ENCODE results near the gene MAPKAPK2.
"Not testable (repeated sequence)": the region's sequence is repeated elsewhere in the genome, so short reads cannot be mapped to it uniquely, and the experiment has no call there.

The MAPKAPK2 gene

DNA sequence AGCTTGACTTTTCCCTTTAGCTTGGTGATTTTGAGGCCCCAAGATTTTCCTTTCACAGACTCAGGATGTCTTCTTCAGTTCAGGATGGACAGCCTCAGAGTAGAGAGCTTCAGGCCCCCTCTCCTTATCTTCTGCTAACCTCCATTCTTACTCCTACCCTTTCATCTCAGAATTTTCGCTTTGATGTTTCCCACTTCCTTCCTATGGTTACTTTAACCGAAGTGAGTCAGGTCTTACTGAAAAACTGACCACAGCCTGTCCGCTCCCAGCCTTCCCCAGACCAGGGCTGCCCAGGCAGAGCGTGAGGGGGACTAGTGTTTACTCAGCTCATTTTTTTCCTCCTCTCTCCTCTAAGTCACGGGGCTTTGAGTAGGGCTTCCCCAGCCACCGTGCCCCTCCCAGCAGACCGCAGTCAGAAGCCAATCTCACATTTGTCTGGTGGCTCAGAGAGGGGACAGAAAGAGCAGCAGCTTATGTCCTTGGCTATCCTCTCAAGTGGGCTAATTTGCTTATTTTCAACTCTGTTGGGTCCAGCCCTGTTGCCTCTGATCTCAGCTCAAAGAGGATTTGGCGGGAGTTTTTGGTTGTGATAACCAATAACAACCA, 81.6 kb downstream of the MAPKAPK2 start:
- H3K27ac Mint-ChIP-seq: peak overlapping the region; percentile 84
- H3K4me1 Mint-ChIP-seq (ENCODE audit: low read depth): peaks cover 76% of the 10 kb centered on the region
- H3K4me3 Mint-ChIP-seq: peak overlapping the region; percentile 82
- no peaks in the 10 kb centered on the region for H3K9me3 Mint-ChIP-seq (ENCODE audit: low read depth)
- H3K27me3 Mint-ChIP-seq: no peaks in the 10 kb centered on the region
- no peaks in the 10 kb centered on the region for H3K36me3 Mint-ChIP-seq

DNA sequence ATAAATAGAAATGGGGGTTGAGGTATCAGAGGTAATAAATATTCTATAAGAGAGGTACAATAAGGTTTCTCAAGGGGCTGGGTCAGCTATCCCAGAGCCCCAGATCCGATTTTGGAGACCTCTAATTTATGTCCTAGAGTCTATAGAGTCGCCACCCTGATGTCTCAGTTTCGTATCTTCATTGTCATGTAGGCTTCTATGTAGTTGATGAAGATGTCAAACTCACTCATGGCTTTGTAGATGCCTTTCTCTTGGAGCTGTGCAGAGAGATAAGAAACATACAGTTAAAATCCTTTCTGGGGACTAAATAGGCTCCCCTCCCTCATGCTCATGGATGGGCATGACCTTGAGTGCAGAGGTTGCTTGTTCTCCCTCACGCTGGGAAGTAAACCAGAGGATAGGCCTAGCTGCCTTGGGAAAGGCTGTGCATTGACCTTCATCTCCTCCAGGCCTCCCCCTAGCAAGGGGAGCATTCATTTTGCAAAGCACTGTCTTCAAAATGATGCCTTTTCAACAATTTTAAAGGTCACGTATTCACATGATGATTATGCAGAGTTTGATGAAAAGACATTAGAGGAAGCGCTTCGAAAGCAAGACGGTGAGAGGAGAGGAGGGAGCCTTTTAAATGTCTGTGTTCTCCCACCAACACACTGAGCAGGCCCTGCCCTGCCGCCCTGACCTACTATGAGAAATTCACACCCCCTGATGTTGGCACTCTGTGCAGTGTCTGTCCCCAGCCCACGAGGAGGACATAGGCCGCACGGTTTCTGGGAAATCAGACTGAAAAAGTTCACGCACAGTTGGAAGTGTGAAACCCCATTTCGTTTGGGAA, 84.0 kb downstream of the MAPKAPK2 start:
- Mint-ChIP-seq H3K4me3 (peak overlapping the region; percentile 15), H3K27ac (peak overlapping the region; percentile 56), H3K9me3 (ENCODE audit: low read depth) (no peaks in the 10 kb centered on the region), H3K27me3 (no peaks in the 10 kb centered on the region), H3K36me3 (no peaks in the 10 kb centered on the region), H3K4me1 (ENCODE audit: low read depth) (peaks cover 88% of the 10 kb centered on the region)

DNA sequence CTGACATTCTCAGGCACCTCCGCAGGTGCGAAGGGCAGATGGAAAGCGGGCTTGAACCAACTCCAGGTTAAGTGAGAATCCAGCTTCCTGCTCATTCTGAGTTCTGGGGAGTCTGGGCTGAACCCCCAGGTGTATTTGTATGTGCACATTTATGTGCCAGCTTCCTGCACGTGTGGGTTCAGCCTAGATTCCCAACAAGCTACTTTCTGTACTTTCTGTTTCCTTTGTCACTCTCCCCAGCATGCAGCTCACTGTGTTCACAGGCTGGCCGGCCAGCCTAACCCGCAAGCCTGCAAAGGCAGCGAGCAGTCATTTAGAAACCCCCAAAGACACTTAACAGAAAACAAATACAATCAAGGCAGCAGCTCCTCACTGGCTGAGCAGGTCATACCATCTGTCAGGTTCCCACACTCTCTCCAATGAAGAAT, 84.6 kb downstream of the MAPKAPK2 start:
- no peaks in the 10 kb centered on the region for H3K36me3 Mint-ChIP-seq
- peak overlapping the region; percentile 56 for H3K27ac Mint-ChIP-seq
- no peaks in the 10 kb centered on the region for H3K9me3 Mint-ChIP-seq (ENCODE audit: low read depth)
- peaks cover 81% of the 10 kb centered on the region for H3K4me1 Mint-ChIP-seq (ENCODE audit: low read depth)
- peak overlapping the region; percentile 15 for H3K4me3 Mint-ChIP-seq
- no peaks in the 10 kb centered on the region for H3K27me3 Mint-ChIP-seq

GRCh38 chr1:206770531-206771337, 86.0 kb downstream of the MAPKAPK2 start, which contains the start of gene IL19:
IL19 (plus strand) TSS chr1:206770773; CDS start chr1:206836663, 65,890 bp downstream.
- Mint-ChIP-seq H3K36me3 (no peaks in the 10 kb centered on the region), H3K27ac (peak within 1 kb of the TSS; percentile 77), H3K27me3 (no peaks in the 10 kb centered on the region), H3K4me3 (peak within 1 kb of the TSS; percentile 31), H3K9me3 (ENCODE audit: low read depth) (no peaks in the 10 kb centered on the region), H3K4me1 (ENCODE audit: low read depth) (peaks cover 72% of the 10 kb centered on the region)

GRCh38 chr1:206771338-206771692, 86.6 kb downstream of the MAPKAPK2 start:
- Mint-ChIP-seq H3K27ac (no peak overlapping the region), H3K27me3 (no peaks in the 10 kb centered on the region), H3K9me3 (ENCODE audit: low read depth) (no peaks in the 10 kb centered on the region), H3K4me3 (peak overlapping the region; percentile 31), H3K36me3 (no peaks in the 10 kb centered on the region), H3K4me1 (ENCODE audit: low read depth) (peaks cover 67% of the 10 kb centered on the region)

GRCh38 chr1:206772243-206772937, 87.7 kb downstream of the MAPKAPK2 start, which contains the start of gene IL10:
IL10 (minus strand) TSS chr1:206772494; CDS start chr1:206772435, 59 bp downstream.
- H3K27ac Mint-ChIP-seq: peak within 1 kb of the TSS; percentile 23
- no peaks in the 10 kb centered on the region for H3K27me3 Mint-ChIP-seq
- H3K4me1 Mint-ChIP-seq (ENCODE audit: low read depth): peaks cover 58% of the 10 kb centered on the region
- H3K9me3 Mint-ChIP-seq (ENCODE audit: low read depth): no peaks in the 10 kb centered on the region
- no peaks in the 10 kb centered on the region for H3K36me3 Mint-ChIP-seq
- peak within 1 kb of the TSS; percentile 31 for H3K4me3 Mint-ChIP-seq

GRCh38 chr1:206774093-206774492, 89.4 kb downstream of the MAPKAPK2 start:
- Mint-ChIP-seq H3K4me3 (no peak overlapping the region), H3K27me3 (no peaks in the 10 kb centered on the region), H3K4me1 (ENCODE audit: low read depth) (peaks cover 46% of the 10 kb centered on the region), H3K36me3 (no peaks in the 10 kb centered on the region), H3K9me3 (ENCODE audit: low read depth) (no peaks in the 10 kb centered on the region), H3K27ac (no peak overlapping the region)

DNA sequence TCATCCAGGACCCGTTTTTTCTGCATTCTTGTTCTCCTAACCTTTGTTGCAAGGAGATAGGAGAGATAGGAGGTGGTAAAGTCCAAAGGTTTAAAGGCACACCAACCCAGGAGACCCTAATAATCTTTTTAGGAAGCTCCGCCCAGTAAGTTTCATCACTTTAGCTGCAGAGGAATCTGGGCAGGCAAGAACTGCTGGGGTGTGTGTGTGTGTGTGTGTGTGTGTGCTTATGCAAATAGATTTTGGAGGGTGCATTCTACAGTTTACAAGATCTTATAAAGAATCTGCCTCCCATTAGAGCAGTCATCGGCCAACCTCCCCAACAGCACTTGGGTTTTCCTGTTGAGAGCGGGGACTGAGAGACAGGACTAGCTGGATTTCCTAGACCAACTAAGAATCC, 91.5 kb downstream of the MAPKAPK2 start:
- Mint-ChIP-seq H3K27me3 (no peaks in the 10 kb centered on the region), H3K4me1 (ENCODE audit: low read depth) (peaks cover 25% of the 10 kb centered on the region), H3K9me3 (ENCODE audit: low read depth) (no peaks in the 10 kb centered on the region), H3K36me3 (no peaks in the 10 kb centered on the region), H3K4me3 (no peak overlapping the region), H3K27ac (no peak overlapping the region)

GRCh38 chr1:206778031-206778430, 93.3 kb downstream of the MAPKAPK2 start:
- H3K4me3 Mint-ChIP-seq: no peak overlapping the region
- H3K4me1 Mint-ChIP-seq (ENCODE audit: low read depth): peaks cover 22% of the 10 kb centered on the region
- H3K27me3 Mint-ChIP-seq: no peaks in the 10 kb centered on the region
- no peak overlapping the region for H3K27ac Mint-ChIP-seq
- no peaks in the 10 kb centered on the region for H3K9me3 Mint-ChIP-seq (ENCODE audit: low read depth)
- no peaks in the 10 kb centered on the region for H3K36me3 Mint-ChIP-seq

DNA sequence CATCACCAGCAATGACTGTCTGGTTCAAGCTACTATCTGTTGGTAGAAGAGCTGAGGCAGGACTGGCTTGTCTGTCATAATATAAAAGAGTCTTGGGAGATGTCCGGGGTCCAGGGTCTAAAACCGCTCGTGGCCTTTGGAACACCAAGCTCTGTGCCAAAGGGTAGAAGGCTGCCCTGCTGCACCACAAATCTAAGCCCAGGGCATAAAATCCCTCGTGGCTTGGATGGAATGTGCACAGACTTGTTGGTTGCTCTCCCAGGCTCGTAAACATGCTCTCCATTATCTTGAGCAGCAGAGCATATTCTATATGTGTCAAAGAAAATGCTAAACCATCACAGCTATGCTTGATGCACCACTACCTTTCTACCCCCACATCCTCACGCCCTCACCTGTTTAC, 94.2 kb downstream of the MAPKAPK2 start:
- not testable (repeated sequence) for H3K36me3 Mint-ChIP-seq; H3K27ac Mint-ChIP-seq; H3K9me3 Mint-ChIP-seq (ENCODE audit: low read depth); H3K4me3 Mint-ChIP-seq; H3K27me3 Mint-ChIP-seq
- peaks cover 26% of the 10 kb centered on the region for H3K4me1 Mint-ChIP-seq (ENCODE audit: low read depth)

DNA sequence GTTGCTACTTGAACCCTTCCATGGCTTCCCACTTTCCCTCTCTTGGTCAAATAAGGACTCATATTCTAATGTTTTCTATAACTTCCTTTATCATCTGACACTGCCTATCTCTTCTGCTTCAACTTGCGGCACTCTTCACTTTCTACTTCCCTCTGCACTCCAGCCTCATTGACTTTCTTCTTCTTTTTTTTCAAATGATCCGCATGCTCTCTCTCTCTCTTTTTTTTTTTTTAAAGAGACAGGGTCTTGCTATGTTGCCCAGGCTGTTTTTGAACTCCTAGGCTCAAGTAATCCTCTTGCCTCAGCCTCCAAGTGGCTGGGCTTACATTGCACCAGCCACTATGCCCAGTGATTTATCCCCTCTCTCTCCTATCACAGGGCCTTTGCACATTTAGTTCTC, 94.9 kb downstream of the MAPKAPK2 start:
- no peaks in the 10 kb centered on the region for H3K27me3 Mint-ChIP-seq
- H3K9me3 Mint-ChIP-seq (ENCODE audit: low read depth): no peaks in the 10 kb centered on the region
- peaks cover 31% of the 10 kb centered on the region for H3K4me1 Mint-ChIP-seq (ENCODE audit: low read depth)
- H3K27ac Mint-ChIP-seq: no peak overlapping the region
- H3K4me3 Mint-ChIP-seq: no peak overlapping the region
- H3K36me3 Mint-ChIP-seq: no peaks in the 10 kb centered on the region

- no peak overlapping the region for H3K27ac Mint-ChIP-seq
- H3K27me3 Mint-ChIP-seq: no peaks in the 10 kb centered on the region
- H3K9me3 Mint-ChIP-seq (ENCODE audit: low read depth): no peaks in the 10 kb centered on the region
- peaks cover 57% of the 10 kb centered on the region for H3K4me1 Mint-ChIP-seq (ENCODE audit: low read depth)
- H3K4me3 Mint-ChIP-seq: peak overlapping the region; percentile 43
- peaks cover 2% of the 10 kb centered on the region for H3K36me3 Mint-ChIP-seq
Observed at GRCh38 chr1:206782448-206782847, 97.7 kb downstream of the MAPKAPK2 start.

DNA sequence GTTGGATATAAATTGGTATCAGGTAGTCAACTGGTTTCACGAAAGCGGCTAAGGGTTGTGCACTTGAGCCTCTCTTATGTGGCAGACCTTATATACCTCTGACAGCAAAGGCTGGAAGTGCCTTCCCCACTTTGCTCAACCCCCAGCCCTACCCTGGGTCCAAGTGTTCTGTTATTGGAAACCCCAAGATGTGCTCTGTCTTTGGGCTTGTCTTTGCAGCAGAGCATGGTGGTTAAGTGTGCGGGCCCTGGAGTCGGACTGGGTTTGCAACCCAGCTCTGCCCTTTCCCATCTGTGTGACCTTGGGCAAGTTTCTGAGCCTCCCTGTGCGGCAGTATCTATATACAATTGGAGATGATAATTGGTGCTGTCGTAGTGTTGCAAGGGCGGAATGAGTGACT, 98.8 kb downstream of the MAPKAPK2 start:
- H3K4me1 Mint-ChIP-seq (ENCODE audit: low read depth): peaks cover 66% of the 10 kb centered on the region
- H3K9me3 Mint-ChIP-seq (ENCODE audit: low read depth): no peaks in the 10 kb centered on the region
- peak overlapping the region; percentile 95 for H3K27ac Mint-ChIP-seq
- peaks cover 2% of the 10 kb centered on the region for H3K36me3 Mint-ChIP-seq
- H3K4me3 Mint-ChIP-seq: no peak overlapping the region
- H3K27me3 Mint-ChIP-seq: no peaks in the 10 kb centered on the region

All from activated naive CD8-positive, alpha-beta T cell (primary cell).